Neural progenitor cell (in vitro differentiated cells): ENCODE results near the gene ALS2CL.

ENCODE experiments used
- CTCF ChIP-seq: fragments of 200-600 bp; sonication (generic); IDR thresholded peaks from 2 replicates; pipeline ENCODE4 v1.5.1; 2017; ENCODE audit warnings: antibody characterized with exemption, mild to moderate bottlenecking
- EZH2phosphoT487 ChIP-seq: fragments of 200-600 bp; sonication (generic); IDR thresholded peaks from 2 replicates; pipeline ENCODE4 v1.6.1; 2017; ENCODE audit warnings: antibody characterized with exemption

GRCh38 chr3:46729038-46729437 lies 35.6 kb upstream of the ALS2CL start:
- no peak for TF ChIP-seq CTCF
- TF ChIP-seq EZH2phosphoT487, result no peak
